ENCODE results near the gene FUBP1. TPM values are rescaled to one million over a fixed set of nuclear protein-coding genes. Genes with fewer than 3 reads are reported as not detected.

Gene FUBP1
- total and polyA plus RNA-seq, 2 of the 8 experiments (the other 6 are each of a cell fraction or from before 2014, with no cell fraction given), result 184 to 201 TPM

DNA sequence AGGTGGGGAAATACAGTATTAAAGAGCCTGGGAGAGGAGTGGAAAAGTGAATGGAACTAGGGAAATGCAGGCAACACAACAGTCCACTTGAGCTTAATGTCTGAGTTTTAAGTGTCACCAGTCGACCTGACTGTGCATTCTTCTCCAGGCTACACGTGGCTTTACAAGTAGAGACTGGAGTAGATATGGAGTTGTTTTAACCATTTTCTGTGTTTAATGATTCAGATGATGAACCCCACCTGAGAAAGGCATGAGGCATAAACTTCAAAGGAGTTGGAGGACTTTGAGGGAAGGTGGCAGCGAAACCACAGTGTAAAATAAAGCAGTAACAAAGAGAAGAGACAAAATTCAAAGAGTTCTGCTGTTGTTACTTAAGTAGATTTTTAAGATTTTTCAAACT, 12.6 kb downstream of the FUBP1 start:
- POLR2A ChIA-PET (ENCODE audit: partially characterized antibody), result interaction anchor here (0.8 to 5.9 kb wide), 5 partner anchors 11 to 19 kb away, joined by 3 to 57 read pairs (median 15); partner anchors contain the start of gene FUBP1
- H3K23ac ChIP-seq (ENCODE audit: insufficient read length), result no peak overlapping the region
- no peaks in the 10 kb centered on the region for H3K4me1 ChIP-seq (replicated peaks in 1 of 4; ENCODE audit: control insufficient read depth in 3 of 4, insufficient read depth in 4 of 4, low read length in 3 of 4)
- no peaks in the 10 kb centered on the region for H3K23me2 ChIP-seq (ENCODE audit: low read depth, low read length)
- H3K27me3 ChIP-seq (replicated peaks in 1 of 4; ENCODE audit: control insufficient read depth in 3 of 4, extremely low read depth in 1 of 4, insufficient read depth in 3 of 4, low read length in 3 of 4), result no peaks in the 10 kb centered on the region
- H3K79me1 ChIP-seq (ENCODE audit: low read depth, low read length), result peaks cover 3% of the 10 kb centered on the region
- CTCF ChIA-PET (ENCODE audit: partially characterized antibody), result interaction anchor here (0.6 to 1.8 kb wide), 3 partner anchors 11 to 163 kb away, joined by 3 read pairs; no protein-coding TSS in a partner anchor
- H2AK5ac ChIP-seq (ENCODE audit: low read depth, low read length), result no peak overlapping the region
- H2BK120ac ChIP-seq (replicated peaks; ENCODE audit: low read depth, low read length), result no peak overlapping the region
- H4K20me1 ChIP-seq (replicated peaks in 1 of 2; ENCODE audit: control insufficient read depth in 1 of 2, insufficient read depth in 2 of 2, low read length in 2 of 2), result peaks cover 7 to 15% of the 10 kb centered on the region in 2 experiments
- H3K9ac ChIP-seq (replicated peaks in 1 of 4; ENCODE audit: extremely low read depth in 1 of 4, low read depth in 3 of 4, low read length in 3 of 4), result no peak overlapping the region
- no peak overlapping the region for H4K5ac ChIP-seq (ENCODE audit: insufficient read length, low read depth, low read length)
- 96% methylated on average over 3 of the region's 3 CpGs; no CpG with 5 or more reads in 1 of the 2 experiments for WGBS, 2 experiments (ENCODE audit: extremely low coverage in 1 of 2, insufficient coverage in 1 of 2, insufficient read length in 1 of 2, insufficient replicate concordance in 2 of 2, low coverage in 1 of 2, low lambda C conversion rate in 2 of 2, missing lambda C conversion rate in 1 of 2)
- no peak overlapping the region for H2BK15ac ChIP-seq (ENCODE audit: low read length)
- H3K27ac ChIP-seq (ENCODE audit: low read depth, low read length), result no peak overlapping the region; the same call in 1 of the 2 replicates
- H3K4ac ChIP-seq (replicated peaks; ENCODE audit: insufficient read length, low read depth, low read length), result no peak overlapping the region
- TF ChIP-seq SIN3A (conservative IDR thresholded peaks at IDR 0.05 in 1 of 2, IDR thresholded peaks at IDR 0.05 in 1 of 2; ENCODE audit: low read depth in 1 of 2, low read length in 2 of 2), result no peak
- TF ChIP-seq RBBP5 (IDR thresholded peaks at IDR 0.05; ENCODE audit: borderline replicate concordance, low read depth, low read length), result no peak
- no peak for TF ChIP-seq NANOG (IDR thresholded peaks at IDR 0.05; ENCODE audit: insufficient read depth, low read depth, low read length, poor library complexity, severe bottlenecking)
- TF ChIP-seq SIRT6 (IDR thresholded peaks at IDR 0.05; ENCODE audit: low read length), result no peak
- TF ChIP-seq TCF12 (IDR thresholded peaks at IDR 0.05; ENCODE audit: low read depth, low read length), result no peak
- TF ChIP-seq POLR2A (IDR thresholded peaks at IDR 0.05; ENCODE audit: control extremely low read depth in 1 of 2, low read depth in 2 of 2, low read length in 2 of 2), result no peak
- no peak for TF ChIP-seq SP2 (IDR thresholded peaks at IDR 0.05; ENCODE audit: low read length)
- TF ChIP-seq PHF8 (conservative IDR thresholded peaks at IDR 0.05; ENCODE audit: low read depth, low read length), result no peak
- TF ChIP-seq ZNF274 (IDR thresholded peaks at IDR 0.05; ENCODE audit: borderline replicate concordance, extremely low read depth, low read length), result no peak
- TF ChIP-seq CBX5 (IDR thresholded peaks at IDR 0.05; ENCODE audit: low read depth, low read length), result no peak
- no peak overlapping the region for H4K8ac ChIP-seq (ENCODE audit: extremely low read depth, insufficient read depth, low read length)
- no peak overlapping the region for H2BK5ac ChIP-seq (ENCODE audit: low read depth, low read length)
- no peak overlapping the region for H3K56ac ChIP-seq (replicated peaks; ENCODE audit: insufficient read length, low read depth, low read length)
- H3K9me3 ChIP-seq (ENCODE audit: insufficient read depth in 2 of 2, low read depth in 1 of 2, low read length in 1 of 2), result no peaks in the 10 kb centered on the region
- DNase-seq (ENCODE audit: low read depth in 1 of 2, low spot score in 2 of 2), result no peak
- H3K79me2 ChIP-seq (ENCODE audit: control insufficient read depth in 1 of 2, insufficient read depth in 2 of 2, low read length in 2 of 2), result peaks cover 17 to 77% of the 10 kb centered on the region in 2 experiments
- no peak overlapping the region for H3K18ac ChIP-seq (ENCODE audit: extremely low read depth, low read length)
- no peak overlapping the region for H3K4me2 ChIP-seq (ENCODE audit: insufficient read depth in 1 of 2, low read depth in 2 of 2, low read length in 2 of 2)
- H3K14ac ChIP-seq (ENCODE audit: insufficient read length), result no peak overlapping the region
- peaks cover 42 to 100% (median 74%) of the 10 kb centered on the region in 4 experiments for H3K36me3 ChIP-seq (ENCODE audit: control insufficient read depth in 2 of 4, insufficient read depth in 4 of 4, low read length in 3 of 4)
- no peak overlapping the region for H3K4me3 ChIP-seq (ENCODE audit: extremely low read depth in 1 of 4, insufficient read depth in 2 of 4, low read depth in 3 of 4, low read length in 4 of 4)
- no peak for FAIRE-seq
- no peak overlapping the region for H4K91ac ChIP-seq (replicated peaks; ENCODE audit: insufficient read length, low read length)
- no peak overlapping the region for H2BK20ac ChIP-seq (ENCODE audit: low read length)
- no peak overlapping the region for H2BK12ac ChIP-seq (ENCODE audit: low read depth, low read length)
- no peak overlapping the region for H2AFZ ChIP-seq (ENCODE audit: low read length)

All from H1 (cell line).